Sigmoid colon (tissue), 7 donors: Measurements from ENCODE around the gene RCSD1. TPM values are rescaled to one million over a fixed set of nuclear protein-coding genes. Genes with fewer than 3 reads are reported as not detected.

Experiments
- DNase-seq: peaks from one replicate; pipeline ENCODE4 v3.0.0-alpha.2; 2019
- H3K27ac ChIP-seq, 4 donors: fragments of 200-600 bp; sonication (generic); one replicate each; pipeline ENCODE4 v1.5.1; 2016 to 2019; ENCODE audit warnings: mild to moderate bottlenecking in 1 of 4
- H3K27me3 ChIP-seq, 3 donors: fragments of 200-600 bp; sonication (generic); one replicate each; pipeline ENCODE4 v1.5.1; 2019; ENCODE audit warnings: mild to moderate bottlenecking in 1 of 3
- H3K36me3 ChIP-seq, 4 donors: fragments of 200-600 bp; sonication (generic); one replicate each; pipeline ENCODE4 v1.5.1; 2016 to 2019
- H3K4me1 ChIP-seq, 4 donors: fragments of 200-600 bp; sonication (generic); one replicate each; pipeline ENCODE4 v1.5.1; 2017 to 2019
- H3K4me3 ChIP-seq, 4 donors: fragments of 200-600 bp; sonication (generic); one replicate each; pipeline ENCODE4 v1.5.1; 2017 to 2019; ENCODE audit warnings: mild to moderate bottlenecking in 2 of 4, moderate library complexity in 1 of 4
- H3K9me3 ChIP-seq, 4 donors: fragments of 200-600 bp in 3 of 4; sonication (generic) in 3 of 4; one replicate each; pipeline versions ENCODE4 v1.5.1 to v1.6.1; 2013 to 2019
- EP300 ChIP-seq, 4 donors: sonication (generic); formaldehyde crosslinking; IDR thresholded peaks; one replicate each; pipeline ENCODE4 v1.6.1; 2017; ENCODE audit warnings: antibody characterized with exemption in 4 of 4
- POLR2A ChIP-seq, 2 donors: fragments of 450-650 bp; IDR thresholded peaks; one replicate each; pipeline ENCODE4 v1.6.1; 2016; ENCODE audit warnings: antibody characterized with exemption in 2 of 2, mild to moderate bottlenecking in 2 of 2, moderate library complexity in 2 of 2
- POLR2AphosphoS5 ChIP-seq, 4 donors: sonication (generic); formaldehyde crosslinking; IDR thresholded peaks; one replicate each; pipeline ENCODE4 v1.6.1; 2017; ENCODE audit warnings: antibody characterized with exemption in 4 of 4
- WGBS, 2 donors: extraction: QIAGEN DNeasy Blood & Tissue Kit; methylation state at CpG; one replicate each; pipeline ENCODE4 v1.1.7; 2013; 5-methylcytosine and 5-hydroxymethylcytosine counted together
- intact Hi-C: fragments of 100-400 bp; cut with DNase I; formaldehyde crosslinking; loops from one replicate; pipeline ENCODE4 v1.15.1; 2023
- polyA plus RNA-seq, 3 donors: library from polyadenylated mRNA; stranded (reverse); fragments of 200-250 nt; gene quantifications; one replicate each; pipeline ENCODE4 v1.2.3, GENCODE V29; 2013
- total RNA-seq, 4 donors: library from RNA; depleted of rRNA; stranded (reverse); fragments of >200 nt; gene quantifications; one replicate each; pipeline ENCODE4 v1.1.0, GENCODE V29; 2016
- TF ChIP-seq, protein P1 (sequence below), 4 experiments: fragments of 450-650 bp in 3 of 4; fragments of 200-600 bp in 1 of 4; IDR thresholded peaks; one replicate each; pipeline ENCODE4 v1.5.1; 2016 to 2019; ENCODE audit warnings: antibody characterized with exemption in 4 of 4, mild to moderate bottlenecking in 3 of 4, moderate library complexity in 2 of 4
- donor health status: healthy with polysubstance abuse.
- donor health status: Bipolar disorder and iron deficiency.
- donor health status: healthy.

RCSD1 gene
- total and polyA plus RNA-seq, 7 donors = 7.8 to 52.9 (median 9.7) TPM

DNA sequence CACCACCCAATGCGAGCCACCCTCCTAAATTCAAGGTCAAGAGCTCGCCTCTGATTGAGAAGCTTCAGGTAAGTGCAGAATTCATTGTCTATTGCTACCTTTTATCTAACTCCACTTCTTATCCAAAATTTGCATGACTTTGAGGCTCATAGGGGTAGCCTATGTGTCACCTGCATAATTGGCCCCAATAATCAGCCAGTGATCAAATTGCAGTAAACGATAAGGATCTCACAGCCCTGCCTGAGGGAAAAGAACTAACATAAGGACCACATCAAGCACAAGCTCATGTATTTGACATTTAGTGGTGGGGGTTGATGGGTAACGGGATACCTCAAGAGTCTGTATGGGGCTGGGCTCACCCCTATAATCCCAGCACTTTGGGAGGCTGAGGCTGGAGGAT, 60.0 kb downstream of the RCSD1 start:
- TF ChIP-seq, protein P1, sequence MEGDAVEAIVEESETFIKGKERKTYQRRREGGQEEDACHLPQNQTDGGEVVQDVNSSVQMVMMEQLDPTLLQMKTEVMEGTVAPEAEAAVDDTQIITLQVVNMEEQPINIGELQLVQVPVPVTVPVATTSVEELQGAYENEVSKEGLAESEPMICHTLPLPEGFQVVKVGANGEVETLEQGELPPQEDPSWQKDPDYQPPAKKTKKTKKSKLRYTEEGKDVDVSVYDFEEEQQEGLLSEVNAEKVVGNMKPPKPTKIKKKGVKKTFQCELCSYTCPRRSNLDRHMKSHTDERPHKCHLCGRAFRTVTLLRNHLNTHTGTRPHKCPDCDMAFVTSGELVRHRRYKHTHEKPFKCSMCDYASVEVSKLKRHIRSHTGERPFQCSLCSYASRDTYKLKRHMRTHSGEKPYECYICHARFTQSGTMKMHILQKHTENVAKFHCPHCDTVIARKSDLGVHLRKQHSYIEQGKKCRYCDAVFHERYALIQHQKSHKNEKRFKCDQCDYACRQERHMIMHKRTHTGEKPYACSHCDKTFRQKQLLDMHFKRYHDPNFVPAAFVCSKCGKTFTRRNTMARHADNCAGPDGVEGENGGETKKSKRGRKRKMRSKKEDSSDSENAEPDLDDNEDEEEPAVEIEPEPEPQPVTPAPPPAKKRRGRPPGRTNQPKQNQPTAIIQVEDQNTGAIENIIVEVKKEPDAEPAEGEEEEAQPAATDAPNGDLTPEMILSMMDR (IDR thresholded peaks at IDR 0.05) = no peak
- TF ChIP-seq POLR2A (IDR thresholded peaks at IDR 0.05) (no peak), EP300 (IDR thresholded peaks at IDR 0.05) (no peak), POLR2AphosphoS5 (IDR thresholded peaks at IDR 0.05) (no peak)
- Histone ChIP-seq H3K27ac (no peak overlapping the region), H3K36me3 (no peaks in the 10 kb centered on the region), H3K9me3 (no peaks in the 10 kb centered on the region), H3K4me1 (peaks cover 0 to 26% (median 23%) of the 10 kb centered on the region in 4 donors), H3K4me3 (no peak overlapping the region), H3K27me3 (no peaks in the 10 kb centered on the region)
- WGBS, 2 donors = 86 to 90% methylated on average over 4 of the region's 4 CpGs
- intact Hi-C loops = no loop called here
- no peak for DNase-seq

DNA sequence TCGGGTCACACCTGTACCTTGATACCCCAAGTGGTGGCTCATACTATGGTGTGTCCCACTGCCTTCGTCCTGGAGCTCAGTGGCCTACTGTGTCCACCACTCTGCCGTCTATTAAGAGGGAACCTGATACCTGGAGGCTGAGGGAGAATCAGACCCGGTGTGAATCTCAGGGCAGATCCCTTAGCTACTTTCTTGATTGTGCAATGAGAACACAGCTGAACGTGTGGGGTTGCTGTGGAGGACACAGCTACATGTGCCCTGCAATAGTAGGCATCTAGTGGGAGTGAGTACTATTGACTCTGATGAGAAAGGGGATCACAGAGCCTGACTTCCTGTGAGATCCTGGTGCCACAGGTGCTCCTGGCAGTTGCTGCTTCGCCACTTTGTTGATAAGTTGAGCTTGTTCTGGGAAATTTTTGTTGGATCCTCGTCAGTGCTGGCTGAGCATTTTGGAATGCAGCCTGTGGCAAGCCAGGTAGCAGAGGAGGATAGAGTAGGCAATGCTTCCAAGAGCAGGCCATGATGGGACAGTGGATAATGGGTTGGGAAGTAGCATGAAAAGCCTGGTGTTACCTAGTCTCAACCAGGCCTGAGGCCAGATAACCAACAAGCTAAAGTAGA, 63.5 kb downstream of the RCSD1 start:
- no peak for TF ChIP-seq POLR2AphosphoS5 (IDR thresholded peaks at IDR 0.05)
- Histone ChIP-seq H3K27me3 (no peaks in the 10 kb centered on the region), H3K4me1 (no peaks in the 10 kb centered on the region), H3K4me3 (no peak overlapping the region), H3K27ac (no peak overlapping the region), H3K36me3 (no peaks in the 10 kb centered on the region), H3K9me3 (no peaks in the 10 kb centered on the region)
- 93 to 94% methylated on average over 7 of the region's 7 CpGs for WGBS, 2 donors
- intact Hi-C loops = no loop called here
- no peak for DNase-seq

DNA sequence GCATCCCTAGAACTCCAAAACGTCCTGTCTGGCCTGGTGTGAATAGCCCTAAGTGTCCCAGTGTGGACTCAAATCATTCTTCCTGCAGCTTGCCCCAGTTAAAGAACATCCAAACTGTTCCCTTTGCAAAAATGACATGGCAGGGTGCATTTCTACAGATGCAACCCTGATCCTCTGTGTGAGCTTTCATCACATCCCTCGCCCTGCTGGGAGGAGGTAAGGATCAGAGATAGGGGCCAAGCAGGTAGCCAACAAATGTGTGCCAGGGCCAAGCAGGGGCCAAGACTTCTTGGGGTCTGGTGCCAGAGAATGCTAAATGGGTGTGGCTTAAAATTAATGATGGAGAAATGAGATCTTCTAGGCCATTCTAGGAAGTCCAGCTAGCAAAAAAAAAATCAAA, 64.7 kb downstream of the RCSD1 start:
- TF ChIP-seq POLR2AphosphoS5 (IDR thresholded peaks at IDR 0.05) (no peak), EP300 (IDR thresholded peaks at IDR 0.05) (no peak)
- no peak overlapping the region for H3K27ac ChIP-seq
- no peak overlapping the region for H3K4me3 ChIP-seq
- WGBS, 2 donors = 81 to 88% methylated on average over 2 of the region's 2 CpGs
- H3K4me1 ChIP-seq = no peaks in the 10 kb centered on the region
- intact Hi-C loops = no loop called here
- no peaks in the 10 kb centered on the region for H3K36me3 ChIP-seq
- H3K27me3 ChIP-seq = no peaks in the 10 kb centered on the region
- DNase-seq = no peak
- H3K9me3 ChIP-seq = no peaks in the 10 kb centered on the region

DNA sequence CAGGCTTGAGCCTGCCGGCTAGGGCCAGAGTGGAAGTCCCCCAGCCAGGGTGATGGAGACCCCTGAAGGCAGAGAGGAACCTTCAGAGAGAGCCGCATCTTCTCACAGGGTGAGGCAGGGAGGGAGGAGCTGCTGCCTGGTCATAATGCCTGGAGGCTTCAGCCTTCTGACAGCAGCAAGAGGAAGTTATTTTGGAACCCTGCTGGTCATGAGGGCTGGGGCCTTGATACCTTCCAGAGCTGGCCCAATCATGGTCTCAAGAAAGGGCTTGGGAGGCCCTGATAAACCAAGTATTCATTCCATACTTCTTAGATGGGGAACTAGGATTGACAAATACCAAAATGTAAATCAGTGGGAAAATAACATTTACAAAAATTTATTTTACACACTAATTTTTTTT, 65.1 kb downstream of the RCSD1 start:
- Histone ChIP-seq H3K4me3 (no peak overlapping the region), H3K27me3 (no peaks in the 10 kb centered on the region), H3K27ac (no peak overlapping the region), H3K4me1 (no peaks in the 10 kb centered on the region), H3K9me3 (no peaks in the 10 kb centered on the region), H3K36me3 (no peaks in the 10 kb centered on the region)
- TF ChIP-seq POLR2A (IDR thresholded peaks at IDR 0.05) (no peak), POLR2AphosphoS5 (IDR thresholded peaks at IDR 0.05) (no peak), EP300 (IDR thresholded peaks at IDR 0.05) (no peak)
- no peak for DNase-seq
- 85 to 88% methylated on average over 2 of the region's 2 CpGs for WGBS, 2 donors
- intact Hi-C loops = no loop called here

DNA sequence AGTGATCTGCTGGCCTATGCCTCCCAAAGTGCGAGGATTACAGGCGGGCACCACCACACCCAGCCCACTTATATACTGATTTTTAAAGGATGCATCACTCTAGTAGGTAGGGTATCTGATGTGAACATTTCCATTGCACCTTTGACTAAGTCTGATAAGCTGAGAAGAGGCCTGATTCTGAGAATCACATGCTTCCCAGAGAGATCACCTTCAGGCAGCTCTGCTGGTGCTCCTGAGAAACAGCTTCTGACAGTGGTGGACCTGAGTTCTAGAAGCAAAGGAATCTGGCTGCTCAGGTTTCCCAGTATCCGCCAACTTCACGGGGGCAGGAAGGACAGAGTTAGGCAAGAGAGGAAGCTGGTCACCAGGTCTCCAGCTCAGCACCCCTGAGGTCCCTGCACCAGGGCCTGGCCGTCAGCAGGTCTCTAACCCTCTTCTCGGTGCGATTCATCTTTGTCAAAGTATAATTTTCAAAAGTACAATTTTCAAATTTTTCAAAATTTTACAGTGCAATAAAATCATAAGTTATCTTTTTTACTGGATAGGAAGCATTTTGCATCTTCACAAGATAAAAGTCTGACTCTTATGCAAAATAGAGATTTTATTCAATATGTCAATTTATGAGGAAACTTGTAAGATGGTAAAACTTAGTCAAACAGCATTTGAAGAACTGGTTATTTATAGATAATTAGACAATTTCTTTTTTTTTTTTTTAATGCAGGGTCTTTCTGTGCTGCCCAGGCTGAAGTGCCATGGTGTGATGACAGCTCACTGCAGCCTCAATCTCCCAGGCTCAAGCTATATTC, 65.9 kb downstream of the RCSD1 start:
- Histone ChIP-seq H3K9me3 (no peaks in the 10 kb centered on the region), H3K36me3 (no peaks in the 10 kb centered on the region), H3K27me3 (no peaks in the 10 kb centered on the region), H3K27ac (no peak overlapping the region), H3K4me1 (no peaks in the 10 kb centered on the region), H3K4me3 (no peak overlapping the region)
- TF ChIP-seq EP300 (IDR thresholded peaks at IDR 0.05) = no peak
- TF ChIP-seq POLR2A (IDR thresholded peaks at IDR 0.05) = no peak
- no peak for TF ChIP-seq POLR2AphosphoS5 (IDR thresholded peaks at IDR 0.05)
- TF ChIP-seq, protein P1 (IDR thresholded peaks at IDR 0.05) = no peak
- 92 to 93% methylated on average over 7 of the region's 7 CpGs for WGBS, 2 donors
- no peak for DNase-seq
- intact Hi-C loops = no loop called here

DNA sequence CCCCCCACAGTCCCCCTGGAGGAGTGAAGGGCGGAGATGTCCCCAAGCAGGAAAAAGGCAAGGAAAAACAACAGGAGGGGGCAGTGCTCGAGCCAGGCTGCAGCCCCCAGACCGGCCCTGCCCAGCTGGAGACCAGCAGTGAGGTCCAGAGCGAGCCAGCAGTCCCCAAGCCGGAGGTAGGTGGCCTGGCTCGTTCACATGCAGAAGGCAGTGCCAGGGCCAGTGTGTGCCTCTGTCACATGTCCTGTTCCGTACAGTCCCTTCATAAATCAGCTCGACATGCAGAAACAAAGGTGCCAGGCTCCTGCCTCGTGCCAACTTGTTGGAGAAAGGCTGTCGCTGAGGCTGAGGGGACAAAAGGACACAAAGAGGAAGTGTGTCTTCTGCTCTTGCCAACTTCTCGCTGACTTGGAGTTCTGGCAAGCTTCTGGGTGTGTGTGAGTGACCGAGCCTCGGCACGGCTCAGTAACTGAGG, 67.7 kb downstream of the RCSD1 start:
- TF ChIP-seq POLR2A (IDR thresholded peaks at IDR 0.05) (no peak), POLR2AphosphoS5 (IDR thresholded peaks at IDR 0.05) (no peak)
- TF ChIP-seq, protein P1 (IDR thresholded peaks at IDR 0.05) = no peak
- no peak for DNase-seq
- intact Hi-C loops = no loop called here
- Histone ChIP-seq H3K27me3 (no peaks in the 10 kb centered on the region), H3K9me3 (no peaks in the 10 kb centered on the region), H3K27ac (no peak overlapping the region), H3K36me3 (no peaks in the 10 kb centered on the region), H3K4me1 (no peaks in the 10 kb centered on the region), H3K4me3 (no peak overlapping the region)
- 40 to 75% methylated on average over 14 of the region's 14 CpGs for WGBS, 2 donors
